GM12878 (cell line): ENCODE data around the gene ZBTB48. TPM values are rescaled to one million over a fixed set of nuclear protein-coding genes. Genes with fewer than 3 reads are reported as not detected.

Experiments
- ATF7 ChIP-seq: fragments of 450-650 bp; IDR thresholded peaks from 2 replicates; pipeline ENCODE4 v1.6.1; 2016; ENCODE audit warnings: low read depth, mild to moderate bottlenecking
- EZH2 ChIP-seq: IDR thresholded peaks from 2 replicates; pipeline ENCODE4 v1.6.1; 2012; ENCODE audit warnings: low read depth, mild to moderate bottlenecking, control low read depth, inconsistent platforms, low read length, borderline replicate concordance; ENCODE audit not compliant: control insufficient read depth
- FOXK2 ChIP-seq: fragments of 450-650 bp; IDR thresholded peaks from 2 replicates; pipeline ENCODE4 v1.6.1; 2017; ENCODE audit warnings: mild to moderate bottlenecking, moderate library complexity
- GATAD2B ChIP-seq: fragments of 450-650 bp; conservative IDR thresholded peaks from 2 replicates; pipeline ENCODE4 v1.6.1; 2017; ENCODE audit warnings: low read depth, mild to moderate bottlenecking, moderate library complexity
- HCFC1 ChIP-seq: fragments of 150-350 bp; IDR thresholded peaks from 2 replicates; pipeline ENCODE4 v1.6.1; 2014; ENCODE audit warnings: low read length
- JUND ChIP-seq: IDR thresholded peaks from 2 replicates; pipeline ENCODE4 v1.6.1; 2012; ENCODE audit warnings: low read depth, mild to moderate bottlenecking, low read length, improper control_type of control experiment, moderate library complexity
- KDM1A ChIP-seq: fragments of 200-600 bp; sonication (generic); IDR thresholded peaks from 2 replicates; pipeline ENCODE4 v1.6.1; 2016; ENCODE audit warnings: borderline replicate concordance
- LARP7 ChIP-seq: fragments of 450-650 bp; IDR thresholded peaks from 2 replicates; pipeline ENCODE4 v1.6.1; 2017; ENCODE audit warnings: mild to moderate bottlenecking
- MTA2 ChIP-seq: fragments of 450-650 bp; IDR thresholded peaks from 2 replicates; pipeline ENCODE4 v1.6.1; 2016; ENCODE audit warnings: low read depth, mild to moderate bottlenecking, moderate library complexity
- NBN ChIP-seq: fragments of 450-650 bp; IDR thresholded peaks from 2 replicates; pipeline ENCODE4 v1.6.1; 2016
- NR2C1 ChIP-seq: fragments of 450-650 bp; IDR thresholded peaks from 2 replicates; pipeline ENCODE4 v1.6.1; 2017; ENCODE audit warnings: antibody characterized with exemption, mild to moderate bottlenecking, moderate library complexity
- POLR2AphosphoS2 ChIP-seq: IDR thresholded peaks from 2 replicates; pipeline ENCODE4 v1.6.1; 2011; ENCODE audit warnings: low read depth, mild to moderate bottlenecking, low read length, improper control_type of control experiment, moderate library complexity
- POLR2AphosphoS5 ChIP-seq: IDR thresholded peaks from 2 replicates; pipeline ENCODE4 v1.6.1; 2011; ENCODE audit warnings: mild to moderate bottlenecking, low read length, inconsistent platforms
- RFX5 ChIP-seq: IDR thresholded peaks from 2 replicates; pipeline ENCODE4 v1.6.1; 2011; ENCODE audit warnings: low read depth, low read length, improper control_type of control experiment
- SMARCA5 ChIP-seq: fragments of 450-650 bp; IDR thresholded peaks from 2 replicates; pipeline ENCODE4 v1.6.1; 2017; ENCODE audit warnings: mild to moderate bottlenecking
- SREBF2 ChIP-seq: IDR thresholded peaks from 2 replicates; pipeline ENCODE4 v1.6.1; 2012; ENCODE audit warnings: mild to moderate bottlenecking, low read length
- TCF12 ChIP-seq: IDR thresholded peaks from 2 replicates; pipeline ENCODE4 v1.6.1; 2011; ENCODE audit warnings: low read depth, mild to moderate bottlenecking, low read length
- ZBED1 ChIP-seq: IDR thresholded peaks from 2 replicates; pipeline ENCODE4 v1.6.1; 2016; ENCODE audit warnings: borderline replicate concordance
- ZNF217 ChIP-seq: fragments of 450-650 bp; IDR thresholded peaks from 2 replicates; pipeline ENCODE4 v1.6.1; 2017; ENCODE audit warnings: antibody characterized with exemption, mild to moderate bottlenecking
- polyA plus RNA-seq, 11 experiments: library from polyadenylated mRNA; depleted of rRNA in 4 of 11; unstranded in 6 of 11; stranded (reverse) in 5 of 11; fragments of >200 nt; fragmentation: Nextera tagmentation in 4 of 11; fragmentation: Illumina TruSeq in 1 of 11; extraction: Ambion mirVana in 4 of 11; extraction: Trizol in 1 of 11; gene quantifications; 1 replicate in 1 of 11; 2 replicates in 10 of 11; pipeline versions ENCODE4 v1.2.1 to v1.2.3, GENCODE V29; 2011 to 2016; ENCODE audit warnings: inconsistent platforms in 2 of 11, missing spikeins in 2 of 11, low read depth in 1 of 11
- total RNA-seq, 4 experiments: library from RNA; depleted of rRNA in 3 of 4; stranded (reverse); fragments of >200 nt in 3 of 4; fragmentation: Illumina TruSeq in 1 of 4; extraction: Trizol in 1 of 4; gene quantifications; 2 replicates each; pipeline versions ENCODE4 v1.2.1 to v1.2.3, GENCODE V29; 2013 to 2021
- TF ChIP-seq, protein P1 (sequence below): fragments of 450-650 bp; formaldehyde crosslinking; IDR thresholded peaks from 2 replicates; pipeline ENCODE4 v1.4.0; 2020; ENCODE audit warnings: mild to moderate bottlenecking, moderate library complexity
- TF ChIP-seq, protein P2 (sequence below): fragments of 450-650 bp; IDR thresholded peaks from 2 replicates; pipeline ENCODE4 v1.6.1; 2017; ENCODE audit warnings: antibody characterized with exemption, mild to moderate bottlenecking, moderate library complexity
- TF ChIP-seq, protein P3 (sequence below): fragments of 450-650 bp; IDR thresholded peaks from 2 replicates; pipeline ENCODE4 v1.6.1; 2016; ENCODE audit warnings: mild to moderate bottlenecking, moderate library complexity, borderline replicate concordance

ZBTB48 gene
- total and polyA plus RNA-seq, 10 of the 15 experiments (the other 5 are each of a cell fraction or from before 2014, with no cell fraction given) = 1.00 to 25.3 (median 16.7) TPM

DNA sequence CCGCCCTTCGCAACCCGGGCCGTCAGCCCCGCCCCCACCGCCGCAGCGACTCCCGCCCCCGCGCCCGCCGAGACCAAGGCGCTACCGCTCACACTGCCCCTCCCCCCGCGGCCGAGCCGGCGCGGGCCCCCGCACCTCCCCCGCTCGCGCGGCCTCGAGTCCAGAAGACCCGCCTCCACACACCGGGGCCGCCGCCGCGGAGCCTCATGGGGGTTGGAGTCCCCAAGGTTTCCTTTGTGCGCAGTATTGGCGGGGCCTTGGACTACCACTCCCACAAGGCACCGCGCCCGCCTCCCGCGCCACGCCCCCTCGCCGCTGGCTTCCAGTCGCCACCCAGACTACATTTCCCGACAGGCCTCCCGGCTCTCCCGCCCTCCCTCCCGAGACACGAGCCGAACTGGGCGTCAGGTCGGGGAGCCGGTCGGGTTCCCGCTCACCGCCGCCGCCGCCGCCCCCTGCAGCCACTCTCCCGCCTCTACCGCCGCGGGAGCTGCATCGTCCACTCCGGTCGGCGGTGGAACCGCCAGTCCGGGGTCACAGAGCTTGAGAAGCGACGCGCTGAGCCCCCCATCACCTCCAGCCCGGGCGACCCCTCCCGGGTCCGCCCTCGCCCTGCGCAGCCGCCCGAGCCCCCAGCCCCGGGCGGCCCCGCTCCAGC lies 33.7 kb downstream of the ZBTB48 start, which contains the start of gene PHF13 (continued):
- TF ChIP-seq, protein P1, sequence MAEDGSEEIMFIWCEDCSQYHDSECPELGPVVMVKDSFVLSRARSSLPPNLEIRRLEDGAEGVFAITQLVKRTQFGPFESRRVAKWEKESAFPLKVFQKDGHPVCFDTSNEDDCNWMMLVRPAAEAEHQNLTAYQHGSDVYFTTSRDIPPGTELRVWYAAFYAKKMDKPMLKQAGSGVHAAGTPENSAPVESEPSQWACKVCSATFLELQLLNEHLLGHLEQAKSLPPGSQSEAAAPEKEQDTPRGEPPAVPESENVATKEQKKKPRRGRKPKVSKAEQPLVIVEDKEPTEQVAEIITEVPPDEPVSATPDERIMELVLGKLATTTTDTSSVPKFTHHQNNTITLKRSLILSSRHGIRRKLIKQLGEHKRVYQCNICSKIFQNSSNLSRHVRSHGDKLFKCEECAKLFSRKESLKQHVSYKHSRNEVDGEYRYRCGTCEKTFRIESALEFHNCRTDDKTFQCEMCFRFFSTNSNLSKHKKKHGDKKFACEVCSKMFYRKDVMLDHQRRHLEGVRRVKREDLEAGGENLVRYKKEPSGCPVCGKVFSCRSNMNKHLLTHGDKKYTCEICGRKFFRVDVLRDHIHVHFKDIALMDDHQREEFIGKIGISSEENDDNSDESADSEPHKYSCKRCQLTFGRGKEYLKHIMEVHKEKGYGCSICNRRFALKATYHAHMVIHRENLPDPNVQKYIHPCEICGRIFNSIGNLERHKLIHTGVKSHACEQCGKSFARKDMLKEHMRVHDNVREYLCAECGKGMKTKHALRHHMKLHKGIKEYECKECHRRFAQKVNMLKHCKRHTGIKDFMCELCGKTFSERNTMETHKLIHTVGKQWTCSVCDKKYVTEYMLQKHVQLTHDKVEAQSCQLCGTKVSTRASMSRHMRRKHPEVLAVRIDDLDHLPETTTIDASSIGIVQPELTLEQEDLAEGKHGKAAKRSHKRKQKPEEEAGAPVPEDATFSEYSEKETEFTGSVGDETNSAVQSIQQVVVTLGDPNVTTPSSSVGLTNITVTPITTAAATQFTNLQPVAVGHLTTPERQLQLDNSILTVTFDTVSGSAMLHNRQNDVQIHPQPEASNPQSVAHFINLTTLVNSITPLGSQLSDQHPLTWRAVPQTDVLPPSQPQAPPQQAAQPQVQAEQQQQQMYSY (CRISPR knock-in tag) = no peak
- TF ChIP-seq SMARCA5 = 0 out of 2 replicates have a peak, but pooled peaks have one; percentile 26
- no peak for TF ChIP-seq LARP7
- no peak for TF ChIP-seq KDM1A
- no peak for TF ChIP-seq ATF7
- no peak for TF ChIP-seq NBN
- TF ChIP-seq POLR2AphosphoS5 = 0 out of 2 replicates have a peak, but pooled peaks have one; percentile 39
- TF ChIP-seq RFX5 = no peak
- no peak for TF ChIP-seq ZBED1
- no peak for TF ChIP-seq JUND
- no peak for TF ChIP-seq POLR2AphosphoS2
- peak; percentile 73; the same call in 1 of the 2 replicates for TF ChIP-seq TCF12
- TF ChIP-seq, protein P2, sequence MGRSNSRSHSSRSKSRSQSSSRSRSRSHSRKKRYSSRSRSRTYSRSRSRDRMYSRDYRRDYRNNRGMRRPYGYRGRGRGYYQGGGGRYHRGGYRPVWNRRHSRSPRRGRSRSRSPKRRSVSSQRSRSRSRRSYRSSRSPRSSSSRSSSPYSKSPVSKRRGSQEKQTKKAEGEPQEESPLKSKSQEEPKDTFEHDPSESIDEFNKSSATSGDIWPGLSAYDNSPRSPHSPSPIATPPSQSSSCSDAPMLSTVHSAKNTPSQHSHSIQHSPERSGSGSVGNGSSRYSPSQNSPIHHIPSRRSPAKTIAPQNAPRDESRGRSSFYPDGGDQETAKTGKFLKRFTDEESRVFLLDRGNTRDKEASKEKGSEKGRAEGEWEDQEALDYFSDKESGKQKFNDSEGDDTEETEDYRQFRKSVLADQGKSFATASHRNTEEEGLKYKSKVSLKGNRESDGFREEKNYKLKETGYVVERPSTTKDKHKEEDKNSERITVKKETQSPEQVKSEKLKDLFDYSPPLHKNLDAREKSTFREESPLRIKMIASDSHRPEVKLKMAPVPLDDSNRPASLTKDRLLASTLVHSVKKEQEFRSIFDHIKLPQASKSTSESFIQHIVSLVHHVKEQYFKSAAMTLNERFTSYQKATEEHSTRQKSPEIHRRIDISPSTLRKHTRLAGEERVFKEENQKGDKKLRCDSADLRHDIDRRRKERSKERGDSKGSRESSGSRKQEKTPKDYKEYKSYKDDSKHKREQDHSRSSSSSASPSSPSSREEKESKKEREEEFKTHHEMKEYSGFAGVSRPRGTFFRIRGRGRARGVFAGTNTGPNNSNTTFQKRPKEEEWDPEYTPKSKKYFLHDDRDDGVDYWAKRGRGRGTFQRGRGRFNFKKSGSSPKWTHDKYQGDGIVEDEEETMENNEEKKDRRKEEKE = no peak
- TF ChIP-seq FOXK2 = no peak
- TF ChIP-seq EZH2 = no peak
- TF ChIP-seq NR2C1 = peak; percentile 78
- TF ChIP-seq SREBF2 = no peak
- TF ChIP-seq, protein P3, sequence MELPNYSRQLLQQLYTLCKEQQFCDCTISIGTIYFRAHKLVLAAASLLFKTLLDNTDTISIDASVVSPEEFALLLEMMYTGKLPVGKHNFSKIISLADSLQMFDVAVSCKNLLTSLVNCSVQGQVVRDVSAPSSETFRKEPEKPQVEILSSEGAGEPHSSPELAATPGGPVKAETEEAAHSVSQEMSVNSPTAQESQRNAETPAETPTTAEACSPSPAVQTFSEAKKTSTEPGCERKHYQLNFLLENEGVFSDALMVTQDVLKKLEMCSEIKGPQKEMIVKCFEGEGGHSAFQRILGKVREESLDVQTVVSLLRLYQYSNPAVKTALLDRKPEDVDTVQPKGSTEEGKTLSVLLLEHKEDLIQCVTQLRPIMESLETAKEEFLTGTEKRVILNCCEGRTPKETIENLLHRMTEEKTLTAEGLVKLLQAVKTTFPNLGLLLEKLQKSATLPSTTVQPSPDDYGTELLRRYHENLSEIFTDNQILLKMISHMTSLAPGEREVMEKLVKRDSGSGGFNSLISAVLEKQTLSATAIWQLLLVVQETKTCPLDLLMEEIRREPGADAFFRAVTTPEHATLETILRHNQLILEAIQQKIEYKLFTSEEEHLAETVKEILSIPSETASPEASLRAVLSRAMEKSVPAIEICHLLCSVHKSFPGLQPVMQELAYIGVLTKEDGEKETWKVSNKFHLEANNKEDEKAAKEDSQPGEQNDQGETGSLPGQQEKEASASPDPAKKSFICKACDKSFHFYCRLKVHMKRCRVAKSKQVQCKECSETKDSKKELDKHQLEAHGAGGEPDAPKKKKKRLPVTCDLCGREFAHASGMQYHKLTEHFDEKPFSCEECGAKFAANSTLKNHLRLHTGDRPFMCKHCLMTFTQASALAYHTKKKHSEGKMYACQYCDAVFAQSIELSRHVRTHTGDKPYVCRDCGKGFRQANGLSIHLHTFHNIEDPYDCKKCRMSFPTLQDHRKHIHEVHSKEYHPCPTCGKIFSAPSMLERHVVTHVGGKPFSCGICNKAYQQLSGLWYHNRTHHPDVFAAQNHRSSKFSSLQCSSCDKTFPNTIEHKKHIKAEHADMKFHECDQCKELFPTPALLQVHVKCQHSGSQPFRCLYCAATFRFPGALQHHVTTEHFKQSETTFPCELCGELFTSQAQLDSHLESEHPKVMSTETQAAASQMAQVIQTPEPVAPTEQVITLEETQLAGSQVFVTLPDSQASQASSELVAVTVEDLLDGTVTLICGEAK = no peak; the same call in 1 of the 2 replicates
- TF ChIP-seq GATAD2B = 0 out of 2 replicates have a peak, but pooled peaks have one; percentile 19
- peak; percentile 98 for TF ChIP-seq HCFC1
- TF ChIP-seq MTA2 = no peak
- TF ChIP-seq ZNF217 = no peak
